KOPT-K1 (cell line): Measurements from ENCODE around the gene LSMEM2.
"Not testable (repeated sequence)": the region's sequence is repeated elsewhere in the genome, so short reads cannot be mapped to it uniquely, and the experiment has no call there.

Experiments
- H3K27ac ChIP-seq: fragments of 200-600 bp; sonication (generic); 2 replicates; pipeline ENCODE4 v1.5.1; 2016; ENCODE audit warnings: antibody characterized with exemption, mild to moderate bottlenecking, low read depth, low read length; ENCODE audit not compliant: poor library complexity, severe bottlenecking
- H3K36me3 ChIP-seq: fragments of 200-600 bp; sonication (generic); 2 replicates; pipeline ENCODE4 v1.5.1; 2017; ENCODE audit warnings: antibody characterized with exemption, mild to moderate bottlenecking, low read length, moderate library complexity; ENCODE audit not compliant: insufficient read depth
- H3K9me3 ChIP-seq: fragments of 200-600 bp; sonication (generic); 2 replicates; pipeline ENCODE4 v1.5.1; 2017; ENCODE audit warnings: antibody characterized with exemption, low read length, mild to moderate bottlenecking; ENCODE audit not compliant: insufficient read depth, poor library complexity, severe bottlenecking

Gene LSMEM2

DNA sequence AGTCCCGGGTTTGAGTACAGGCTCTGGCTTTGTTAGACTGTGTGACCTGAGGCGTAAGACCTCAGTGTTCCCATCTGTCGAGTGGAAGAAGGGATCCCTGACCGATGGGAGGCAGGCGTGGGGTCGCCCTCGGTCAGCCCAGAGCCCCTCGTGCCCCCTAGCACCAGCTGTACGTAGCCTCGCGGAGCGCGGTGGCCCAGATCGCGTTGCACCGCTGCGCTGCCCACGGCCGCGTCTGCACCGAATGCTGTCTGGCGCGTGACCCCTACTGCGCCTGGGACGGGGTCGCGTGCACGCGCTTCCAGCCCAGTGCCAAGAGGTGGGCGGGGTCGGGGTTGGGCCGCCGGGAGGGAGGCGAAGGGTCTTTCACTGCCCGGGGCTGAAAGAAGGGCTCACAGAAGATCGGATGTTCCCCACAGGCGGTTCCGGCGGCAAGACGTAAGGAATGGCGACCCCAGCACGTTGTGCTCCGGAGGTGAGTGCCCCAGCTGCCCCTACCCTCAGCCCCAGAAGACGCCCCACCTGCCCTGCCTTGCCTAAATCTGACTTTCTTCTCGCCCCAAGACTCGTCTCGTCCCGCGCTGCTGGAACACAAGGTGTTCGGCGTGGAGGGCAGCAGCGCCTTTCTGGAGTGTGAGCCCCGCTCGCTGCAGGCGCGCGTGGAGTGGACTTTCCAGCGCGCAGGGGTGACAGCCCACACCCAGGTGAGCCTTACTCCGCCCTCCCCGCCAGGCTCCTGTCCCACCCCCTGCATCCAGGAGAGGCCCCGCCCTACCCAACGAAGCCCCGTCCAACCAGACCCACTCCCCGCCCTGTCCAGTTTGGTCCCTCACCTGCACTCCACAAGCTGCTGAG is 3.5 kb upstream of the LSMEM2 start:
- H3K27ac ChIP-seq = no peak overlapping the region
- no peaks in the 10 kb centered on the region for H3K9me3 ChIP-seq
- H3K36me3 ChIP-seq = no peaks in the 10 kb centered on the region

DNA sequence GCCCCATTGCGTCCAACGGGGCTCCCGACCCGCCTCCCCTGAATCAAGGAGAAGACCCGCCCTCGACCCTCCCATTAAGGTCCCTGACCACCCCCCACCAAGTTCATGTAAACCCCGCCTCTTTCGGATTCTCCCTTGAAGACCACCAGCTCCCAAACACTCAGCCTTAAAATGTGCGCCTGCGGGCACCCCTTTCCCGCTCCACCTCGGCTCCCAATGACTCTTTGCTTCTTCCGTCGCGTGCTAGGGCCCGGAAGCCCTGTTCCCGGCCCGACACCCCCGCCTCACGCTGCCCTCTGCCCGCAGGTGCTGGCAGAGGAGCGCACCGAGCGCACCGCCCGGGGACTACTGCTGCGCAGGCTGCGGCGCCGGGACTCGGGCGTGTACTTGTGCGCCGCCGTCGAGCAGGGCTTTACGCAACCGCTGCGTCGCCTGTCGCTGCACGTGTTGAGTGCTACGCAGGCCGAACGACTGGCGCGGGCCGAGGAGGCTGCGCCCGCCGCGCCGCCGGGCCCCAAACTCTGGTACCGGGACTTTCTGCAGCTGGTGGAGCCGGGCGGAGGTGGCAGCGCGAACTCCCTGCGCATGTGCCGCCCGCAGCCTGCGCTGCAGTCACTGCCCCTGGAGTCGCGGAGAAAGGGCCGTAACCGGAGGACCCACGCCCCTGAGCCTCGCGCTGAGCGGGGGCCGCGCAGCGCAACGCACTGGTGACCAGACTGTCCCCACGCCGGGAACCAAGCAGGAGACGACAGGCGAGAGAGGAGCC is 2.7 kb upstream of the LSMEM2 start:
- Histone ChIP-seq H3K36me3 (no peaks in the 10 kb centered on the region), H3K9me3 (no peaks in the 10 kb centered on the region), H3K27ac (no peak overlapping the region)

DNA sequence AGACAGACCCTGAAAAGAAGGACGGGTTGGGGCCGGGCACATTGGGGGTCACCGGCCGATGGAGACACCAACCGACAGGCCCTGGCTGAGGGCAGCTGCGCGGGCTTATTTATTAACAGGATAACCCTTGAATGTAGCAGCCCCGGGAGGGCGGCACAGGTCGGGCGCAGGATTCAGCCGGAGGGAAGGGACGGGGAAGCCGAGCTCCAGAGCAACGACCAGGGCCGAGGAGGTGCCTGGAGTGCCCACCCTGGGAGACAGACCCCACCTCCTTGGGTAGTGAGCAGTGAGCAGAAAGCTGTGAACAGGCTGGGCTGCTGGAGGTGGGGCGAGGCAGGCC is 2.2 kb upstream of the LSMEM2 start:
- Histone ChIP-seq H3K27ac (no peak overlapping the region), H3K36me3 (no peaks in the 10 kb centered on the region), H3K9me3 (no peaks in the 10 kb centered on the region)

DNA sequence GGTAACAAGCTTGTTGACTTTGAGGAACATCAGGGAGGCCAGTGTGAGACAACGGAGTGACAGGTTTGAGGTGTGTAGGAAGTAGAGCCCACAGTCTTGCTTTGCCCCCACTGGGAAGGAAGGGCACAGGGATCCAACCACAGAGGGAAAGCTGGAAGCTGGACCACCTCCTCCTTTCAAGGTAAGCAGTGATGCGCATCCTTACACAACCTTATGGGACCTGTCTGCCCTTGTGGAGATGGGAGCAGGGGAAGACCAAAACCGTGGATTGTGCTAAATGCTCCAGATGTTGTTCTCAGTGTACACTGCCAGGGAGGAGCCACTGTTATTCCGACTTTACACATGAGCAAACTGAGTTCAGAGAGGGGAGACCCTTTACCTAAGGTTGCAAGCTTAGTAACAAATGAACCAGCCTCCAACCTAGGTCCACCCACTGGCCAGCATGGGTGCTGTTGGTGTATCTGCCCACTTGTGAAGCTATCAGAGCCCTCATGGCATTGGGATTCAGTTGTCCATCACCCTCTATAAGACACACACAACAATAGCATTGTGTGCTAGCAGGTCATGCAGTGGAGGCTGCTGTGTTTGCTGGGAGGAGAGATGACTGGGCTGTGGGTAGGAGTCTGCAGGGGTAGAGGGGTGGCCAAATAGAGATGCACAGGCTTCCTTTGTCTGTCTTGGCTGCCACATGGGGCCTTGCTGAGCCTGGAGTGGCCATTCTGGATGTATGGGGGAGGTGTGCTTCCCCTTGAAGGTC is 586 bp upstream of the LSMEM2 start:
- Histone ChIP-seq H3K27ac (no peak overlapping the region), H3K9me3 (no peaks in the 10 kb centered on the region), H3K36me3 (no peaks in the 10 kb centered on the region)

DNA sequence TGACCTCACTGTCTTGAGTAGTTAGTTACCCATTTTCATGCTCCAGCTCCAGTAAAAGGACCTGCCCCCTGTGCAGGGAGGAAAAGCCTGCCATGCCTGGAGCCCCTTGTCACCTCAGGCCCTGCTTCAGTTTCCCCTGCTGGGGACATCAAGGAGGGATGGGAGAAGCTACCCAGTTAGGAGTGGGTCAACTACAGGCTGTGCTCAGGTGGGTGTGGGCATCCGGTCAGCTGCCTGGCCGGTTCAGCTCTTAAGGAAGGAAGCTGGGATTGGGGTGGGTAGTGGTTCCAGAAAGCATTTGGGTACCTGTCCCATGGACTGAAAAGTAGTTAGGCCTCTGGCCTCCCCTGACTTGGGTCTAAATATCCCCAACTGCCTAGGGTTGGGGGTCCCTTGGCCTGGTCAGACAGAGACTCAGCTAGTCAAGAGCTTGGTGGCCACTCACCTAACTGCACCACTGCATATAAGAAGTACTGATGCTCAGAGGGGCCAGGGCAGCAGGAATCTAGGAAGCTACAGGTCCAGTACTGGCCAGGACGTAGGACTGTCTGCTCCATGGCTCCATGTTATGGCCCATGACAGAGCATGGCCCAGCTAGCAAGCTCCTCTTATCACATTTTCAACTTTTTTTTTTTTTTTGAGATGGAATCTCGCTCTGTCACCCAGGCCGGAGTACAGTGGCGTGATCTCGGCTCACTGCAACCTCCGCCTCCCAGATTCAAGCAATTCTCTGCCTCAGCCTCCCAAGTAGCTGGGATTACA is 549 bp downstream of the LSMEM2 start:
- H3K36me3 ChIP-seq = no peaks in the 10 kb centered on the region
- no peak overlapping the region for H3K27ac ChIP-seq
- no peaks in the 10 kb centered on the region for H3K9me3 ChIP-seq

DNA sequence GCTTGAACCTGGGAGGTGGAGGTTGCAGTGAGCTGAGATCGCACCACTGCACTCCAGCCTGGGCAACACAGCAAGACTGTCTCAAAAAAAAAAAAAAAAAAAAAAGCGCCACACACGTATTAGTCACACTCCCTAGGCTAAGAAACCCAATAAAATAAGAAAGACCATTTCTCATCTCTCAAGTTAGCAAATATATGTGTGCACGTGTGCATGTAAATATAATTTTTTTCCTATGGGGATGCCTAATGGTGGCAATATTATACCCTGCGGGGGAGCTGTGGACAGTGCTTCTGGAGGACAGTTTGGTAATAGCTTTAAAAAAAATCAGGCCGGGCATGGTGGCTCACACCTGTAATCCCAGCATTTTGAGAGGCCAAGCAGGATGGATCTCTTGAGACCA is 5.2 kb downstream of the LSMEM2 start:
- not testable (repeated sequence) for H3K9me3 ChIP-seq, H3K27ac ChIP-seq
- H3K36me3 ChIP-seq = peaks cover 36% of the 10 kb centered on the region

DNA sequence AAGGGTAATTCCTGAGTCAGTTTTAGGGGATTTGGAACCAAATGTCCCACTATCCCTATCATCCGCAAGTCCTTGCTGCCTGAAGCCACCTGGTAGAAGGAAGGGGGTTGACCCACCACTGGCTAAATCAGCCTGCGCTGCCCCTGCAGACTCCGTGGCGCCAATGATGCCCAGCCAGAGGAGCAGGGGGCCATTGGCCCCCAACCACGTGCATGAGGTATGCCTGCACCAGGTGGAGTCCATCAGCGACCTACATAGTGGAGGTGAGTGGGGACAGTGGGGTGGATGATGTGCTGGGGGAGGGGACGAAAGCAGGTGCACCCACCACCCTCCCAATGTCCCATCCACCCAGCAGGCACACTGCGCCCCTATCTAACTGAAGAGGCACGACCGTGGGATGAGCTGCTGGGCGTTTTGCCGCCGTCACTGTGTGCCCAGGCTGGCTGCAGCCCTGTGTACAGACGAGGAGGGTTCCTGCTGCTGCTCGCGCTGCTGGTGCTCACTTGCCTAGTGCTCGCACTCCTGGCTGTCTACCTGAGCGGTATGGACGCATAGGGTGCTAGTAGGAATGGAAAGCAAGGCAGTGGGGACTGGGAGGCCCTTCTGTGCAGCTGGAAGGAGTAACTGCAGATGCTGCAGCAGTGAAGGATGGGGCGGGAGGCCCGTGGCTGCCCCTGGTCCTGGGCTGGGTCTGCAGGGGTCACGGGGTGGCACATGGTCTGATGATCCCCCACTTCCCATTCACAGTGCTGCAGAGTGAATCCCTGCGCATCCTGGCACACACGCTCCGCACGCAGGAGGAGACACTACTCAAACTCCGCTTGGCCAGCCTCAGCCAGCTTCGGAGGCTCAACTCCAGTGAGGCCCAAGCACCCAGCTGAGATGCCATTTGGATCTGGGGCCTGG is 7.7 kb downstream of the LSMEM2 start:
- H3K27ac ChIP-seq = no peak overlapping the region
- peaks cover 51% of the 10 kb centered on the region for H3K36me3 ChIP-seq
- no peaks in the 10 kb centered on the region for H3K9me3 ChIP-seq

DNA sequence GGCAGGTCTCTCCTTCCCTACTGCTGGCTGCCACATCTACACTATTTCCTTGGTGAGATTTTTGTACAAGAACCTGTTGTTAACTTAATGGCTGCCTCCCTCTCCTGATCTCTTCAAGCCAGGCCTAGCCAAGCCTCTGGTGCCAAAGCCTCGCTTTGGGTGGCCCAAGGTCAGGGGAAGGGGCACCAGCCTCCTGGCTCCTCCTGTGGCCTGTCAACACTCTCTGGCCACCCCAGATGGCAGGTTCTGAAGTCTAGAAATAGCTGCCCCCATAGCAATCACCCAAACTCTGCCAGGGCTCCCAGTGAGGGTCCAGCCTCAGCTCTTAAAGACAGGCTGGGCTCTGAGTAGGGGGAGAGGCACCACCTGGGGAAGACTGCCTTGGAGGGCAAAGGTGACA is 8.4 kb downstream of the LSMEM2 start:
- no peak overlapping the region for H3K27ac ChIP-seq
- no peaks in the 10 kb centered on the region for H3K9me3 ChIP-seq
- peaks cover 51% of the 10 kb centered on the region for H3K36me3 ChIP-seq

DNA sequence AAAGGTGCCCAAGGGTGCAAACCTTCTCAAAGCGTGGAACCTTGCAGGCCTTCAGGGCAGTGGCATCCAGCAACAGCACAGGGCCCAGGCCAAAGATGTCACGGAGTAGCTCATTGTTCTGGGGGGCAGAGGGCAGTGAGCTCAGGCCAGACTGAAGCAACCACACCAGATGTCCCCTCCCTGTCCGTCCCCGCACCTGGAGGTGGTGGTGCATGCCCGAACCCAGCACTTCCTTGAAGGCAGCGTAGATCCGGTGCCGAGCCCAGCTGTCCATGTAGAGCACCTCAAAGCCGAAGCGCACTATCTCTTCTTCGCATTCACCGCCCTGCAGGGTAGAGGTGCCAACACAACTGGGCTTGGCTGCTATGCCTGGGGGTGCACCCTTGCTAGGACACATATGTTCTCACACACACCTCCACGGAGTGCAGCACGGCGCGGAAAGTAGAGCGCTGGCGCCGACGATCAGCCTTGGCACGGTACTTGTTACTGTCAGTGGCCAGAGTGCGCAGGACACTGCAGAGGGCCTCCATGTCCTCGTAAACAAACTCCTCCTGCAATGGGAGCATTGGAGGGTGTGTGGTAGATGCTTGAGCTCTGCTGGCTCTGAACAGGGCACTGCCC is 9.6 kb downstream of the LSMEM2 start:
- Histone ChIP-seq H3K27ac (no peak overlapping the region), H3K36me3 (peaks cover 51% of the 10 kb centered on the region), H3K9me3 (no peaks in the 10 kb centered on the region)

DNA sequence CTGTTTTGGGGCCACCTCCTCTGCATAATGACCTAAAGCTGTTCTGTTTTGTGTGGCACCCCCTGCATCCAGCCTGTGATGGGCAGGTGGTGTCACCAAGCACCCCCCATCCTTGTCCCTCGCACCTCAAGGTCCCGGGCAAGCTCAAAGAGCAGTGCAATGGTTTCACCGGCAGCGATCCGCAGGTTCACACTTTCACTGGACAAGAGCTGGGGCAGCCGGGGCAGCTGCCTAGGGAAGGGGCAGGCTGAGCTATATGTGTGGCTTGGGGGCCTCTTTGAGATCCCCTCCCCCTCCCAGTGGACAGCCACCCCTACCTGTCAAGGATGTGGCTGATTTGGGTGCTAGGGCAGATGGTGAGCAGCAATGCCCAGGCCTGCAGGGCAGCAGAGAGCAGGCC is 10.2 kb downstream of the LSMEM2 start:
- Histone ChIP-seq H3K27ac (no peak overlapping the region), H3K36me3 (peaks cover 51% of the 10 kb centered on the region), H3K9me3 (no peaks in the 10 kb centered on the region)

DNA sequence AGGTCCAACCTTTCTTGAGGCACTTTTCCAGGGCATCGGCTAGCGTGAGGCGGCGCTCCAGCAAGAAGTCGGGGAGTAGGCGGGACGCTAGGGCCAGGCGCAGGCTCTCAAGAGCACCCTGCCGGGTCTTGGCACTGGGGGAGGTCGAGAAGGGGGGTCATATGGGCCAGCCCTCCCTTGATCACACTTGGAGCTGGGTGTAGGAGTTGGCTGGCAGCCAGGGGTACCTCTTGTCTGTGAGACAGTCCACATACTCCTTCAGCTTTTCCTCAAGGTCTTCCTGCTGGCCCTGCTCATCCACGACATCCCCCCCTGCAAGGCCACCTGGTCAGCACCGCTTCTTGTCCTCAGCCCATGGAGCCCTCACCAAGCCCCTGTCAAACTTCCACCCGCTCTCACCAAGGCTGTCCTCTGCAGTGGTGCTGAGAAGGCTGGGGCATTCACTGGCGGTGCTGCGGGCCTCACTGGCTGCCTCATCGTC is 11.3 kb downstream of the LSMEM2 start:
- Histone ChIP-seq H3K9me3 (no peaks in the 10 kb centered on the region), H3K36me3 (peaks cover 51% of the 10 kb centered on the region), H3K27ac (no peak overlapping the region)

DNA sequence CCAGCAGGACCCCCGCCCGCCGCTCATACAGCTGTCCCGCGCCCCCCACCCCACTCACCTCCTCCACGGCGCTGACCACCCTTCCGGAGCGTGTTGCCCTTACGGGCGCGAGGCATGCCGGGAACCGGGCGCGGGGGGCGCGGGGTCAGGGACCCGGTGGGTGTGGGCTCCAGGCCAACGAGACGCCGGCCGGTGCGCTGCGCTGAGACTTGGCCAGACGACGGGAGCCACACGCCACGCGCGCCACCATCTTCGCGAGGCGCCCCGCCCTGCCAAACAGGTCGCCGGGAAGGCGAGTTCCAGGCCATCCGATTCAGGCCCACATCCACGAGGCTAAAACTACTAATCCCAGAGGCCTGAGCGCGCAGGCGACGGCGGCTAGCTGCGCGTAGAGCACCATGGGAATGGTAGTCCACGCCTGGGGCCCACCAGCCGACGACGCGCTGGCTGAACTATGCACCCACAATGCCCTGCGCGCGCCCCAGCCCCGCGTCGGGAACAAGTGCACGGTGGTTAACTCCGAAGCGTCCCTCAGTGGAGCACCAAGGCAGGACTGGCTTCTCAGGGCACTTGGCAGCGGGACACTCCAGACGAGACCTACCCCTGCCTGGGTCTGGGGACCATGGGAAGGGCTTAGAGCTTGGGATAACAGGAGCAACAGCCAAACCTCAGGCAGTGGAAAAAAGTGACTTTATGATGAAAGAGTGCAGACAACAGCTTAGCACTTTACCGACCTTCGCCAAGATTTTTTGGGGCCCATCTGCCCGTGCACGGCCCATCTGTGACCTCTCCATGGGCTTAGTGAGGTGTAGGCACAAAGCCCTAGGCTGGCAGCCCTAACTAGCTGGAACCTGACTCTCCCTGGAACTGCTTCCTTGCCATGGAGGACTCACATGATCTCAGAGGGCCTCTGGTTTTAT is 13.5 kb downstream of the LSMEM2 start, which contains the start of gene IFRD2:
TSS of gene IFRD2 (minus strand) at position 271 of the 920 bp plus-strand sequence. CDS start at position 116, 155 bp downstream.
- H3K36me3 ChIP-seq = peaks cover 32% of the 10 kb centered on the region
- no peaks in the 10 kb centered on the region for H3K9me3 ChIP-seq
- H3K27ac ChIP-seq = peak within 1 kb of the TSS; percentile 79
